Measurements from ENCODE around the gene ORC5. TPM values are rescaled to one million over a fixed set of nuclear protein-coding genes. Genes with fewer than 3 reads are reported as not detected.
A peak's percentile ranks its signal among the peaks of the same experiment; 100 is the strongest.

ORC5 gene
- polyA plus RNA-seq, 3 donors, result 2.8 to 7.9 (median 7.0) TPM

GRCh38 chr7:104126411-104126841, 81.4 kb downstream of the ORC5 start:
- Histone ChIP-seq H3K79me2 (ENCODE audit: insufficient read depth, low read length) (no peaks in the 10 kb centered on the region), H3K9ac (ENCODE audit: insufficient read depth, low read length, poor library complexity, severe bottlenecking) (no peak overlapping the region), H3K27ac (ENCODE audit: low read depth in 1 of 2, low read length in 2 of 2) (no peak overlapping the region), H3K27me3 (ENCODE audit: control insufficient read depth in 2 of 2, insufficient read depth in 2 of 2, low read length in 2 of 2) (no peaks in the 10 kb centered on the region), H3K4me2 (replicated peaks; ENCODE audit: extremely low read depth, low read length, poor library complexity, severe bottlenecking) (no peak overlapping the region), H3K4me1 (ENCODE audit: control insufficient read depth in 1 of 2, insufficient read depth in 2 of 2, low read length in 2 of 2) (no peaks in the 10 kb centered on the region), H3K4me3 (replicated peaks in 1 of 3; ENCODE audit: low read depth in 2 of 3, low read length in 3 of 3) (no peak overlapping the region), H2AFZ (ENCODE audit: insufficient read depth, low read depth, low read length, poor library complexity, severe bottlenecking) (no peak overlapping the region), H4K20me1 (ENCODE audit: insufficient read depth, low read length) (no peaks in the 10 kb centered on the region), H3K36me3 (replicated peaks in 1 of 2; ENCODE audit: control insufficient read depth in 1 of 2, insufficient read depth in 2 of 2, low read length in 2 of 2) (peaks cover 18 to 46% of the 10 kb centered on the region in 2 donors), H3K9me3 (replicated peaks in 1 of 2; ENCODE audit: control insufficient read depth in 1 of 2, insufficient read depth in 1 of 2, low read length in 2 of 2) (no peaks in the 10 kb centered on the region)
- TF ChIP-seq, protein P1, sequence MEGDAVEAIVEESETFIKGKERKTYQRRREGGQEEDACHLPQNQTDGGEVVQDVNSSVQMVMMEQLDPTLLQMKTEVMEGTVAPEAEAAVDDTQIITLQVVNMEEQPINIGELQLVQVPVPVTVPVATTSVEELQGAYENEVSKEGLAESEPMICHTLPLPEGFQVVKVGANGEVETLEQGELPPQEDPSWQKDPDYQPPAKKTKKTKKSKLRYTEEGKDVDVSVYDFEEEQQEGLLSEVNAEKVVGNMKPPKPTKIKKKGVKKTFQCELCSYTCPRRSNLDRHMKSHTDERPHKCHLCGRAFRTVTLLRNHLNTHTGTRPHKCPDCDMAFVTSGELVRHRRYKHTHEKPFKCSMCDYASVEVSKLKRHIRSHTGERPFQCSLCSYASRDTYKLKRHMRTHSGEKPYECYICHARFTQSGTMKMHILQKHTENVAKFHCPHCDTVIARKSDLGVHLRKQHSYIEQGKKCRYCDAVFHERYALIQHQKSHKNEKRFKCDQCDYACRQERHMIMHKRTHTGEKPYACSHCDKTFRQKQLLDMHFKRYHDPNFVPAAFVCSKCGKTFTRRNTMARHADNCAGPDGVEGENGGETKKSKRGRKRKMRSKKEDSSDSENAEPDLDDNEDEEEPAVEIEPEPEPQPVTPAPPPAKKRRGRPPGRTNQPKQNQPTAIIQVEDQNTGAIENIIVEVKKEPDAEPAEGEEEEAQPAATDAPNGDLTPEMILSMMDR (IDR thresholded peaks at IDR 0.05), result no peak
- Mint-ChIP-seq H3K4me1 (no peaks in the 10 kb centered on the region), H3K9me3 (no peaks in the 10 kb centered on the region), H3K27me3 (ENCODE audit: low read depth in 3 of 3) (no peaks in the 10 kb centered on the region), H3K36me3 (peaks cover 33 to 46% of the 10 kb centered on the region in 2 donors), H3K27ac (peak overlapping the region in 1 of 7 donors; percentile 3), H3K4me3 (no peak overlapping the region)
- 93% methylated on average over 2 of the region's 4 CpGs for WGBS (ENCODE audit: insufficient coverage)
- intact Hi-C loops (cut with micrococcal nuclease), result no loop called here
- DNase-seq, result no peak

DNA sequence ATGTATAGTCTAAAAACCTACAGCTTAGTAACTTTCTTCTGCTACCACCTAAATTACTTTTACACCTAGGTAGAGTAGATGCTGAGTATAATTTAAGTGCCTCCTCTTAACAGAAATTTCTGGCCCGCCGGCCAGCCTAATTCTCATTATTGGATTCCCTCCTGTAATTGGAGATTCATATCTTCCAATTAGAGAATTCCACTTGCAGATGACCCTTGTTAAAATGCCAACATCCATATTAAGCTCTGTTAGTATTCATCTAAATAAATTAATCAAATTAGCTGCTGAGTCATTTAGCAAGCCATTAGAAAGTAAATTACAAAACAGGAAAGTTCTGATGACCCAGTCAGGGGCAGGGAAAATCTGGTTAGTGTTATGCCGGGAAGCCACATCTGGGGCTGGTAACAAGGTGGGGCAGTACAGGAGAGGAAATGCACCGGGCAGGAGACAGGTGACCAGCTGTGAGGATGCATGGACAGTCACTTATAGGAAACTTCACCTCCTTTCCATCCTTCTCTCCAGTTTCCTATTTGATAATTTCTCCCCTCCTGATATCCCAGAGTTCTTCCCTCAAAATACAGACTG, 82.8 kb downstream of the ORC5 start:
- Histone ChIP-seq H3K9me3 (replicated peaks in 1 of 2; ENCODE audit: control insufficient read depth in 1 of 2, insufficient read depth in 1 of 2, low read length in 2 of 2) (no peaks in the 10 kb centered on the region), H3K36me3 (replicated peaks in 1 of 2; ENCODE audit: control insufficient read depth in 1 of 2, insufficient read depth in 2 of 2, low read length in 2 of 2) (peaks cover 8 to 32% of the 10 kb centered on the region in 2 donors), H3K27ac (ENCODE audit: low read depth in 1 of 2, low read length in 2 of 2) (no peak overlapping the region), H3K79me2 (ENCODE audit: insufficient read depth, low read length) (no peaks in the 10 kb centered on the region), H3K4me2 (replicated peaks; ENCODE audit: extremely low read depth, low read length, poor library complexity, severe bottlenecking) (no peak overlapping the region), H4K20me1 (ENCODE audit: insufficient read depth, low read length) (no peaks in the 10 kb centered on the region), H3K4me1 (ENCODE audit: control insufficient read depth in 1 of 2, insufficient read depth in 2 of 2, low read length in 2 of 2) (no peaks in the 10 kb centered on the region), H3K4me3 (replicated peaks in 1 of 3; ENCODE audit: low read depth in 2 of 3, low read length in 3 of 3) (no peak overlapping the region), H3K27me3 (ENCODE audit: control insufficient read depth in 2 of 2, insufficient read depth in 2 of 2, low read length in 2 of 2) (no peaks in the 10 kb centered on the region), H3K9ac (ENCODE audit: insufficient read depth, low read length, poor library complexity, severe bottlenecking) (no peak overlapping the region), H2AFZ (ENCODE audit: insufficient read depth, low read depth, low read length, poor library complexity, severe bottlenecking) (no peak overlapping the region)
- no peak overlapping the region for H3K4me3 Mint-ChIP-seq
- peak overlapping the region in 2 of 7 donors; percentile 39 to 66 for H3K27ac Mint-ChIP-seq
- H3K9me3 Mint-ChIP-seq, result peaks cover 0 to 2% (median 0%) of the 10 kb centered on the region in 7 donors
- intact Hi-C loops (cut with micrococcal nuclease), result no loop called here
- TF ChIP-seq, protein P1 (IDR thresholded peaks at IDR 0.05), result no peak
- no CpG with 5 or more reads among the region's 4 CpGs for WGBS (ENCODE audit: insufficient coverage)
- H3K4me1 Mint-ChIP-seq, result no peaks in the 10 kb centered on the region
- H3K27me3 Mint-ChIP-seq (ENCODE audit: low read depth in 3 of 3), result peaks cover 0 to 2% (median 0%) of the 10 kb centered on the region in 3 donors
- no peak for DNase-seq
- peaks cover 31 to 33% of the 10 kb centered on the region in 2 donors for H3K36me3 Mint-ChIP-seq
